Endothelial cell of umbilical vein (primary cell): ENCODE data around the gene PEX5L.

ENCODE experiments used
- EZH2 ChIP-seq: IDR thresholded peaks from 2 replicates; pipeline ENCODE4 v1.6.1; 2012; ENCODE audit warnings: borderline replicate concordance, low read depth, mild to moderate bottlenecking, moderate library complexity, low read length, inconsistent platforms; ENCODE audit not compliant: severe bottlenecking
- FOS ChIP-seq: IDR thresholded peaks from 2 replicates; pipeline ENCODE4 v1.6.1; 2011; ENCODE audit warnings: mild to moderate bottlenecking, low read length, moderate library complexity, borderline replicate concordance; ENCODE audit not compliant: insufficient read depth
- GATA2 ChIP-seq: IDR thresholded peaks from 2 replicates; pipeline ENCODE4 v1.7.0; 2011; ENCODE audit warnings: low read depth, mild to moderate bottlenecking, moderate library complexity, mixed read lengths, low read length; ENCODE audit not compliant: insufficient read length, insufficient read depth
- JUN ChIP-seq: IDR thresholded peaks from 2 replicates; pipeline ENCODE4 v1.6.1; 2011; ENCODE audit warnings: borderline replicate concordance, low read depth; ENCODE audit not compliant: insufficient read length, insufficient read depth
- MYC ChIP-seq: IDR thresholded peaks from one replicate; pipeline ENCODE4 v1.6.1; 2011; ENCODE audit warnings: mild to moderate bottlenecking, low read depth, low read length
- POLR2A ChIP-seq: IDR thresholded peaks from 2 replicates; pipeline ENCODE4 v1.6.1; 2012; ENCODE audit warnings: low read depth, mild to moderate bottlenecking, control low read depth, low read length
- POLR2AphosphoS5 ChIP-seq: IDR thresholded peaks from 2 replicates; pipeline ENCODE4 v1.6.1; 2012; ENCODE audit warnings: low read depth, mild to moderate bottlenecking, control low read depth, low read length, moderate library complexity; ENCODE audit not compliant: insufficient read depth
- TF ChIP-seq, protein P1 (sequence below), 2 donors: IDR thresholded peaks; 1 replicate in 1 of 2; 2 replicates in 1 of 2; pipeline ENCODE4 v1.5.1; 2011; ENCODE audit warnings: low read length in 2 of 2, mild to moderate bottlenecking in 2 of 2, moderate library complexity in 2 of 2, control low read depth in 1 of 2, inconsistent platforms in 1 of 2, low read depth in 1 of 2; ENCODE audit not compliant: insufficient read depth in 1 of 2; ENCODE audit errors: extremely low read depth in 1 of 2
- TF ChIP-seq, protein P2 (sequence below): IDR thresholded peaks from 2 replicates; pipeline ENCODE4 v1.6.1; 2011; ENCODE audit not compliant: insufficient read depth, insufficient read length

DNA sequence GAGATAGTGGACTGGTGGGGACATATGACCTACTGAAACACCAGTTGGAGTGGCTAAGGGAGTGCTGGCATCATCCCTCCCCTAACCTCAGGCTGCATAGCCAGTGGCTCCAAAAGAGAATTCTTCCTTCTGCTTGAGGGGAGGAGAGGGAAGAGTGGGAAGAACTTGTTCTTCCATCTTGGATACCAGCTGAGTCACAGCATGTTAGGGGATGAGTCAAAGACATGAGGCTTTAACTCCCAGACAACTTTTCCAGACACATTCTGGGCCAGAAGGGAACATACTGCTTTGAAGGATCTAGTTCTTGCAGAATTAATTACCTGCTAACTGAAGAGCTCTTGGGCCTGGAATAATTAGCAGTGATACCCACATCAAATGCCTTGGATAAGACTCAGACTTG is 36.8 kb upstream of the PEX5L start:
- TF ChIP-seq, protein P1, sequence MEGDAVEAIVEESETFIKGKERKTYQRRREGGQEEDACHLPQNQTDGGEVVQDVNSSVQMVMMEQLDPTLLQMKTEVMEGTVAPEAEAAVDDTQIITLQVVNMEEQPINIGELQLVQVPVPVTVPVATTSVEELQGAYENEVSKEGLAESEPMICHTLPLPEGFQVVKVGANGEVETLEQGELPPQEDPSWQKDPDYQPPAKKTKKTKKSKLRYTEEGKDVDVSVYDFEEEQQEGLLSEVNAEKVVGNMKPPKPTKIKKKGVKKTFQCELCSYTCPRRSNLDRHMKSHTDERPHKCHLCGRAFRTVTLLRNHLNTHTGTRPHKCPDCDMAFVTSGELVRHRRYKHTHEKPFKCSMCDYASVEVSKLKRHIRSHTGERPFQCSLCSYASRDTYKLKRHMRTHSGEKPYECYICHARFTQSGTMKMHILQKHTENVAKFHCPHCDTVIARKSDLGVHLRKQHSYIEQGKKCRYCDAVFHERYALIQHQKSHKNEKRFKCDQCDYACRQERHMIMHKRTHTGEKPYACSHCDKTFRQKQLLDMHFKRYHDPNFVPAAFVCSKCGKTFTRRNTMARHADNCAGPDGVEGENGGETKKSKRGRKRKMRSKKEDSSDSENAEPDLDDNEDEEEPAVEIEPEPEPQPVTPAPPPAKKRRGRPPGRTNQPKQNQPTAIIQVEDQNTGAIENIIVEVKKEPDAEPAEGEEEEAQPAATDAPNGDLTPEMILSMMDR (IDR thresholded peaks at IDR 0.05; ENCODE audit: extremely low read depth in 1 of 2, insufficient read depth in 1 of 2, low read depth in 1 of 2, low read length in 2 of 2): no peak
- no peak for TF ChIP-seq POLR2AphosphoS5
- TF ChIP-seq EZH2: no peak
- no peak for TF ChIP-seq POLR2A
- TF ChIP-seq, protein P2, sequence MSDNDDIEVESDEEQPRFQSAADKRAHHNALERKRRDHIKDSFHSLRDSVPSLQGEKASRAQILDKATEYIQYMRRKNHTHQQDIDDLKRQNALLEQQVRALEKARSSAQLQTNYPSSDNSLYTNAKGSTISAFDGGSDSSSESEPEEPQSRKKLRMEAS: no peak
- no peak for TF ChIP-seq FOS
- TF ChIP-seq JUN: no peak
- no peak for TF ChIP-seq GATA2
- TF ChIP-seq MYC: no peak
